Ovary (tissue), 3 donors: ENCODE data around the gene TAF1.

ENCODE experiments used
- EP300 ChIP-seq: sonication (generic); formaldehyde crosslinking; IDR thresholded peaks from one replicate; pipeline ENCODE4 v1.6.1; 2017; ENCODE audit warnings: antibody characterized with exemption
- POLR2A ChIP-seq: fragments of 450-650 bp; IDR thresholded peaks from one replicate; pipeline ENCODE4 v1.6.1; 2017; ENCODE audit warnings: antibody characterized with exemption, mild to moderate bottlenecking, moderate library complexity
- TF ChIP-seq, protein P1 (sequence below), 3 donors: fragments of 450-650 bp in 2 of 3; fragments of 200-600 bp in 1 of 3; IDR thresholded peaks; one replicate each; pipeline versions ENCODE4 v1.5.1 to v1.8.0; 2016 to 2022; ENCODE audit warnings: antibody characterized with exemption in 3 of 3, mild to moderate bottlenecking in 1 of 3
- donor health status: DM: no; HTN: no; CAD: no.

DNA sequence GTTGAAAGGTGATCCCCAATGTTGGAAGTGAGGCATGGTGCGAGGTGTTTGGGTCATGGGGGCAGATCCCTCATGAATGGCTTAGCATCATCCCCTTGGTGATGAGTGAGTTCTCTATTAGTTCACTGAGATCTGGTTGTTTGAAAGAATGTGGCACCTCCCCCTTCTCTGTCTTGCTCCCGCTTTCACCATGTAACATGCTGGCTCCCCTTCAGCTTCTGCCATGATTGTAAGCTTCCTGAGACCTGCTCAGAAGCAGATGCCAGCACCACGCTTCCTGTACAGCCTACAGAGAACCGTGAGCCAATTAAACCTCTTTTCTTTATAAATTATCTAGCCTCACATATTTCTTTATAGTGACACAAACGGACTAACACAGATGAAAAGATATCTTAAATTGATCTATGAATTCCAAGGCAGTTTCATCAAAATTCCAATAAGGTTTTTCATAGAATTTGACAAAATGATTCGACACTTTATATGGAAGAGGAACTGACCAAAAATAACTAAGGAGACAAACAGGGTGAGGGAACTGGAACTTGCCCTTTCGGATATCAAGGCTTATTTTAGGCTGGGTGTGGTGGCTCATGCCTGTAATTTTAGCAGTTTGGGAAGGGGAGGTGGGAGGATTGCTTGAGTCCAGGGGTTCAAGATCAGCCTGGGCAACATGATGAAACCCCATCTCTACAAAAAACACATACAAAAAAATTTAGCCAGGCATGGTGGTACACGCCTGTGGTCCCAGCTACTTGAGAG, 109.8 kb downstream of the TAF1 start:
- TF ChIP-seq, protein P1, sequence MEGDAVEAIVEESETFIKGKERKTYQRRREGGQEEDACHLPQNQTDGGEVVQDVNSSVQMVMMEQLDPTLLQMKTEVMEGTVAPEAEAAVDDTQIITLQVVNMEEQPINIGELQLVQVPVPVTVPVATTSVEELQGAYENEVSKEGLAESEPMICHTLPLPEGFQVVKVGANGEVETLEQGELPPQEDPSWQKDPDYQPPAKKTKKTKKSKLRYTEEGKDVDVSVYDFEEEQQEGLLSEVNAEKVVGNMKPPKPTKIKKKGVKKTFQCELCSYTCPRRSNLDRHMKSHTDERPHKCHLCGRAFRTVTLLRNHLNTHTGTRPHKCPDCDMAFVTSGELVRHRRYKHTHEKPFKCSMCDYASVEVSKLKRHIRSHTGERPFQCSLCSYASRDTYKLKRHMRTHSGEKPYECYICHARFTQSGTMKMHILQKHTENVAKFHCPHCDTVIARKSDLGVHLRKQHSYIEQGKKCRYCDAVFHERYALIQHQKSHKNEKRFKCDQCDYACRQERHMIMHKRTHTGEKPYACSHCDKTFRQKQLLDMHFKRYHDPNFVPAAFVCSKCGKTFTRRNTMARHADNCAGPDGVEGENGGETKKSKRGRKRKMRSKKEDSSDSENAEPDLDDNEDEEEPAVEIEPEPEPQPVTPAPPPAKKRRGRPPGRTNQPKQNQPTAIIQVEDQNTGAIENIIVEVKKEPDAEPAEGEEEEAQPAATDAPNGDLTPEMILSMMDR (IDR thresholded peaks at IDR 0.05) = no peak
- TF ChIP-seq EP300 (no peak), POLR2A (no peak)
